IPS DF 4.7 (cell line): ENCODE results near the gene TSHZ2.

Experiments
- DNase-seq: peaks from one replicate; pipeline ENCODE4 v3.0.0-alpha.2; 2013; ENCODE audit warnings: low spot score; ENCODE audit errors: extremely low read depth

Gene TSHZ2

GRCh38 chr20:53027089-53027488 is 54.9 kb downstream of the TSHZ2 start:
- DNase-seq, result no peak

GRCh38 chr20:53028337-53029007 is 56.3 kb downstream of the TSHZ2 start:
- no peak for DNase-seq

DNA sequence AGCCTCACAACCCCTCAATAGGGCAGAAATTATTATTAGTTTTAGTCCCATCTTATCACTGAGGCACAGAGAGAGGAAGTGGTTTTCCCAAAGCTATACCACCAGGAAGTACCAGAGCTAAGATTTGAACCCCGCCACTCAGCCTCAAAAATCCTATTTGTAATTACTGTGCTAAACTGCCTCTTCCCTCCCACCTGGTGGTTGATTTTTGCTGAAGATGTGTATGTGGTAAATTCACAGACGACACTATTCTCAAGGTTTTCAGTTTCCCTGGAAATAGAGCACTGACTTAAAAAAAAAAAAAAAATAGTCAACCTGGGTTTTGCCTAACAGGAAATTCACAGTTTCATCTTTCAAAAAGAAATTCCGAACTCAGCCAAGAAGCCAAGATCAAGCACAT is 57.9 kb downstream of the TSHZ2 start:
- no peak for DNase-seq

GRCh38 chr20:53032046-53032445 is 59.9 kb downstream of the TSHZ2 start:
- no peak for DNase-seq

DNA sequence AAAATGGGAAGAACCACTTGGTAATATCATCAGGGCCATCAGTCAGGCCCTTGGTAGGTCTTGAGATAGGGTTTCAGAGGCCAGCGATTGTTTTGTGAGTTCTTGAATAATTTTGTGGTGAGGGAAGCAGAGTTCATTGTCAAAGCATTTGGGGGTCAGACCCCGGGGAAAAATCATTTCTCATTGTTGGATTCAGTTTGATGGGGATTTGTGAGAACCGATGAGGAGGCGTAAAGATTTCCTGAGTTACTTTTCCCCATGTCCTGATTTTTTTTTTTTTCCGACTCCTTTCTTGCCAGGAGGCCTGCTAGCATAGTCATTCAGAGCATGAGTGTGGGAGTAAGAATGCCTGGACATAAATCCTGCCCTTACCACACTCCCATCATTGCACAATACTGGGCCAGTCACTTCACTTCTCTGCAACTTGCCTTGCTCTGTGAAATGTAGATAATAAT is 60.3 kb downstream of the TSHZ2 start:
- no peak for DNase-seq

GRCh38 chr20:53033176-53033575 is 61.0 kb downstream of the TSHZ2 start:
- DNase-seq, result no peak

- no peak for DNase-seq
Measured at GRCh38 chr20:53034899-53035298, 62.7 kb downstream of the TSHZ2 start.

DNA sequence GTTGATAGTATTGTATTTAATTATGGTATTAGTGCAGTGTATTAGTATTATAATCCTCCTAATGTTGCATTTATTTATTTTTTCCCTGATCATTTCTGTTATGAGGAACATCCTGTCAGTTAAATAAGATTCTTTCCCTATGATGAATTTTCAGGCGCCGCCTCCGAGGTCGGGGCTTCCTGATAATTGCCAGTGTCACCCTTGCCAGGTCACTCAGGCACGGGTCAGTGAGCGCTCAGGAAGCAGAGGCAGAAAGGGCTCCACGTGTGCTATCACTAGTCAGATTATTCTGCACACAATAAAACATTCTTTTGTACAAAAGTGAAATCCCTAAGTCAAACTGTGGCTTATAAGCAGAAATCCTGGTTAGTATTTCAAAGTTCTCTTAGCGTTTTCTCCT is 64.8 kb downstream of the TSHZ2 start:
- DNase-seq, result no peak

DNA sequence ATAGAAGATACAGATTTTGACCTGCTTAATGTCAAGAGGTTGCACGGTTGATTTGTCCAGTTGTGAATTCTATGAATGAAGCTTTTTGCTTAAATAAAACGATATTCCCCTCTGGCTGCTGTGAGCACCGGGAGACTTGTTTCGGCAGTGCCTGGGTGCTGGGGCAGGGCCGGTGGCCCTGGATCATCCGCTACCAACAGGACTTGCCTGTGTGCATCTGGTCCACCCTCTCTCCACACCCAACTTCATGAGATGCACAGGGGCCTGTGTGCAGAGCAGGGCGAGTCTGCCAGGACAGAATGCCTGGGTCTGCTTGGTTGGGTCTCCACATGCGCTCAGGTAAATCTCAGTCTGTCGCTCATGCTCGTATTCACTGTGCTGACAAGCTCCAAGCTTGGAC is 65.5 kb downstream of the TSHZ2 start:
- DNase-seq, result no peak

- no peak for DNase-seq
Measured at GRCh38 chr20:53038299-53038698, 66.1 kb downstream of the TSHZ2 start.

DNA sequence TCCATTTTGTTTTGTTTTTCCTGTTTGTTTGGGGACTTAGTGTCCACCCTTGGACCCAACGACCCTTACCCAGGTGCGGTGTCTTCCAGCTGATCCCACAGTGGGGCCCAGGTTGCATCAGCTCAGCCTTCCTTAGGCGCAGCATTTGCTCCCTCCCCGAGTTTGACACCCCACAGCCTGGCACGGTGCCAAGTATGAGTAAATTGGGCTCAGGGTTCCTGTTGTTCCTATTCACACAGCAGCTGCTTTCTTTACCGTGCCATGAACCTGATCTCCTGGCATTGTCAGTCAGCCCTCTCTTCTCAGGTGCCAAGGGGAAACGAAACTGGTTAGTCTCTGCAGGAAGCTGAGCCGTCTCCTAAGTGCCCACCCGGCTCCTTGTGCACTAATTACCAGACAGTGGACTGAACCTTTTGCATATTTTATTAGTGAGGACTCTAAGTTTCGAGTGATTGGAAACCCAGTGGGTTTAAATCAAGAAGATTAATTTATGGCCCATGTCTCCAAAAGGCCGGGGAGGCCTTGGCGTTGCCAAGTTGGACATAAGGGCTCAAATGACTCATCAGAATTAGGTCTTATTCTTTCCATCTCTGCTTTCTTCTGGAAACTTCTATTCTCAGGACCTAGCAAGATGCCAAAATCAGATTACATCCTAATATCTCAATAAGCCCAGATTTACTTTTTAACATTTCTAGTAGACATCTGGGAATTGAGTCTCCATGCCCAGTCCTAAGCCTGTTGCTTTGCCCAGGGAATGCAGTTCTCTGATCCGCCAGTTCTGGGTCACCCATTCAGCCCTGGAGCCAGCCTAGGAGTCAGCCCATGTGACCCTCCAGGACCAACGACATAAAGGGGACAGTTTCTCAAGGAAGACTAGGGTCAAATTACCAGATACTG is 68.8 kb downstream of the TSHZ2 start:
- no peak for DNase-seq

- DNase-seq, result no peak
Measured at GRCh38 chr20:53042521-53042920, 70.4 kb downstream of the TSHZ2 start.

- no peak for DNase-seq
Measured at GRCh38 chr20:53044296-53044695, 72.1 kb downstream of the TSHZ2 start.

GRCh38 chr20:53045941-53046340 is 73.8 kb downstream of the TSHZ2 start:
- no peak for DNase-seq

GRCh38 chr20:53047203-53047602 is 75.0 kb downstream of the TSHZ2 start:
- DNase-seq, result no peak

GRCh38 chr20:53048387-53048786 is 76.2 kb downstream of the TSHZ2 start:
- DNase-seq, result no peak

- DNase-seq, result no peak
Measured at GRCh38 chr20:53050338-53050737, 78.2 kb downstream of the TSHZ2 start.

DNA sequence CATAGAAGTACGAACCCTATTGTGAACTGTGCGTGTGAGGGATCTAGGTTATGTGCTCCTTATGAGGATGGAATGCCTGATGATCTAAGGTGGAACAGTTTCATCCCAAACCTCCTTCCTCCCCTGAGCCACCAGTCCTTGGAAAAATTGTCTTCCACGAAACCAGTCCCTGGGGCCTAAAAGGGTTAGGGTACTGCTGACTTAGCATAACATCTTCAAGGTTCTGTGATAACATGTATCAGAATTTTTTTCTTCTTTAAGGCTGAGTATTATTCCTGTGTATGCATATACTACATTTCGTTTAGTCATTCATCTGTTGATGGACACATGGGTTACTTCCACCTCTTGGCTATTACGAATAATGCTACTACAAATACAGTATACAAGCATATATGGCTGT is 80.2 kb downstream of the TSHZ2 start:
- no peak for DNase-seq

DNA sequence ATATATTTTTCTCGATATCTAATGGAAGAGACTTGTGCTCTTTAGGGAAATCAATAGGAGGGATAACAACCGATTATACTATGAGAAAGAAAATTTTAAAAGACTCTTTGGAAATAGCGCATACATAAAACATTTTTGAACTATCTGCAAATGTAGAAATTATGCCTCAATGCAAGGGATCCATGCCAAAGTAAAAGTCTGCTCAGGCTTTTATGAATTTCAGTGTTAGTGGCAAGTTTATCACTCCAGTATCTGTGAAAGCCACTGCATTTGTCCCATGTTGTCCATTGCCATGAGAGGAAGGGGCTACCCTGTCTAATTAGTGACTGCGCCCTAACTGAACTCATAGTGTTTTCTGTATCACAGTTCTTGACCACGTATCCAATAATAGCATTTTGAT is 81.4 kb downstream of the TSHZ2 start:
- no peak for DNase-seq

DNA sequence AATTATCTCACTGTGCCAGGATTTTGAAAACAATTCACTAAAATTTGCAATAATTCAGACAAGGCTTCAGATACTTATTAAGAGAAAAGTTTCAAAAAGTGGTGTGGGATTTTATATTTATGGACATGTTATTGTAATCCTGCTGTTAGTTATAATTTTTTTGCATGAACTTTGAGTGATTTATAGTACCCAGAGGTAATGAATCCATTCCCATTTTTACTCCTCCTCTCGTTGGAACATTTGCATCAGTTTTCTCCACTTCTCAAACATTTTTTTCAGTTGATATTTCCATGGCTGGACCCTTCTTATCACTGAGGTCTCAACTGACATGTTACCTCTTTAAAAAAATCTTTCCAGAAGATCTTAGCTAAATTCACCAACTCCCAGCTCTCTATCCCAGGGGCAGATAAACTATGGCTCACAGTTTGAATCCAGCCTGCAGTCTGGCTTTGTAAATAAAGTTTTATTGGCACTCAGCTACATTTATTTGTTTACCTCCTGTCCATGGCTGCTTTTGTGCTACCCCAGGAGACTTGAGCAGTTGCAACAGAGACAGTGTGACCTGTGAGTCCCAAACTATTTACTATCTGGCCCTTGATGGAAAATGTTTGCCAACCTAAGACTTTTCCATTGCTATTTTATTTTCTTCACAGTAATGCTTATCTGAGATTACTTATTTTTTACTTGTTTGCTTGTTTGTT is 83.4 kb downstream of the TSHZ2 start:
- no peak for DNase-seq

- no peak for DNase-seq
Measured at GRCh38 chr20:53057579-53057978, 85.4 kb downstream of the TSHZ2 start.

DNA sequence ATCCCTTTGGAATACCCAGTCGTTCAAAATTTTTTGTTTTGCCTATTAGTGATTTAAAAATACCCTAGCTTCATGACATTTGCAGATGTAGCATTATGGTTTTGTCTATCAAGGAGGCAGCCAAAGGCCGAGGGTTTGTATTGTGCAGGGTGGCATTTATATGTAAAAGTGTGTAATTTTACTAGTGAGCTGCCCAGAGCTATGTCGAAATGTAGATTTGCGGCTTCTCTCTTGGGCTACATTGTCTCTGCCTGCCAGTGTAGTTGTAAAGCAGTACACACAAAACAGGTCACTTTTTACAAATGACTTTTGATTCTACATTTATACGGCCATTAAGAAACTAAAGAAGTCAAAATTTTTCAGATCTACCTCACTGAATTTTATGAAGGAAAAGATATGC is 87.7 kb downstream of the TSHZ2 start:
- no peak for DNase-seq
